ENCODE data around the gene TMC2. TPM values are rescaled to one million over a fixed set of nuclear protein-coding genes. Genes with fewer than 3 reads are reported as not detected.

TMC2 gene
- polyA plus RNA-seq, 1 experiment = not detected

DNA sequence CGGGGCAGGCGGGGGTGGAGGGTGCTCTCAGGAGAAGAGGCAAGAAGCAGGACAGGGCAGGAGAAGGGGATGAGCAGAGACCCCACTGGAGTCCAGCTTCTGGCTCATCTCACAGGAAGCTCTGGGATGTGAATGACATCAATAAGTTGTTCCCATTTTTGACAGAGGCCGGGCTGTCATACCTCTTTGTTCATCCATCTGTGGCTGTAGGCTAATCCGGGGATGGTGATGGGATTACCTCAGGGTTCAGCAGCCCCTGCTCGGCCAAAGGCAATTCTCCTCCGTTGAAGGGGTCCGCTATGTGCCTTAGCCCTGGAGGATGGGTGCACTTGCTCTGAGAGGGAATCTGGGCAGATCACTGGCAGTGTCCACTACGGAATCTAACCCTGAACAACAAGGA lies 3.3 kb upstream of the TMC2 start:
- no peak for DNase-seq (ENCODE audit: low read depth, low spot score)
- H3K27ac ChIP-seq (ENCODE audit: low read depth, low read length) = no peak overlapping the region
- ChIA-PET CTCF (interaction anchor here (0.6 kb wide), 1 partner anchor 11 kb away, joined by 3 read pairs; no protein-coding TSS in a partner anchor), POLR2A (no interaction called here)
- TF ChIP-seq, protein P1, sequence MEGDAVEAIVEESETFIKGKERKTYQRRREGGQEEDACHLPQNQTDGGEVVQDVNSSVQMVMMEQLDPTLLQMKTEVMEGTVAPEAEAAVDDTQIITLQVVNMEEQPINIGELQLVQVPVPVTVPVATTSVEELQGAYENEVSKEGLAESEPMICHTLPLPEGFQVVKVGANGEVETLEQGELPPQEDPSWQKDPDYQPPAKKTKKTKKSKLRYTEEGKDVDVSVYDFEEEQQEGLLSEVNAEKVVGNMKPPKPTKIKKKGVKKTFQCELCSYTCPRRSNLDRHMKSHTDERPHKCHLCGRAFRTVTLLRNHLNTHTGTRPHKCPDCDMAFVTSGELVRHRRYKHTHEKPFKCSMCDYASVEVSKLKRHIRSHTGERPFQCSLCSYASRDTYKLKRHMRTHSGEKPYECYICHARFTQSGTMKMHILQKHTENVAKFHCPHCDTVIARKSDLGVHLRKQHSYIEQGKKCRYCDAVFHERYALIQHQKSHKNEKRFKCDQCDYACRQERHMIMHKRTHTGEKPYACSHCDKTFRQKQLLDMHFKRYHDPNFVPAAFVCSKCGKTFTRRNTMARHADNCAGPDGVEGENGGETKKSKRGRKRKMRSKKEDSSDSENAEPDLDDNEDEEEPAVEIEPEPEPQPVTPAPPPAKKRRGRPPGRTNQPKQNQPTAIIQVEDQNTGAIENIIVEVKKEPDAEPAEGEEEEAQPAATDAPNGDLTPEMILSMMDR (IDR thresholded peaks at IDR 0.05; ENCODE audit: low read depth, low read length) = no peak
- H3K4me3 ChIP-seq (ENCODE audit: low read depth, low read length) = no peak overlapping the region
- no peaks in the 10 kb centered on the region for H3K9me3 ChIP-seq (ENCODE audit: control insufficient read depth, insufficient read depth, low read length)
- H3K27me3 ChIP-seq (ENCODE audit: control insufficient read depth, insufficient read depth, low read length) = peaks cover 46% of the 10 kb centered on the region

GRCh38 chr20:2535711-2536559 lies 438 bp upstream of the TMC2 start:
- no peaks in the 10 kb centered on the region for H3K9me3 ChIP-seq (ENCODE audit: control insufficient read depth, insufficient read depth, low read length)

GRCh38 chr20:2537101-2537500 lies 728 bp downstream of the TMC2 start:
- H3K27me3 ChIP-seq (ENCODE audit: control insufficient read depth, insufficient read depth, low read length) = peaks cover 60% of the 10 kb centered on the region
- DNase-seq (ENCODE audit: low read depth, low spot score) = no peak
- no peaks in the 10 kb centered on the region for H3K9me3 ChIP-seq (ENCODE audit: control insufficient read depth, insufficient read depth, low read length)
- H3K4me3 ChIP-seq (ENCODE audit: low read depth, low read length) = no peak overlapping the region
- H3K27ac ChIP-seq (ENCODE audit: low read depth, low read length) = no peak overlapping the region
- POLR2A ChIA-PET = no interaction called here
- TF ChIP-seq, protein P1 (IDR thresholded peaks at IDR 0.05; ENCODE audit: low read depth, low read length) = no peak
- CTCF ChIA-PET = no interaction called here

More at GRCh38 chr20:2535711-2536559, 438 bp upstream of the TMC2 start:
- TF ChIP-seq, protein P1 (IDR thresholded peaks at IDR 0.05; ENCODE audit: low read depth, low read length) = no peak
- no peak overlapping the region for H3K27ac ChIP-seq (ENCODE audit: low read depth, low read length)
- DNase-seq (ENCODE audit: low read depth, low spot score) = no peak
- ChIA-PET POLR2A (no interaction called here), CTCF (interaction anchor here (0.7 to 1.4 kb wide), 2 partner anchors 15 to 37 kb away, joined by 3 to 4 read pairs; no protein-coding TSS in a partner anchor)
- H3K4me3 ChIP-seq (ENCODE audit: low read depth, low read length) = no peak overlapping the region
- peaks cover 56% of the 10 kb centered on the region for H3K27me3 ChIP-seq (ENCODE audit: control insufficient read depth, insufficient read depth, low read length)

DNA sequence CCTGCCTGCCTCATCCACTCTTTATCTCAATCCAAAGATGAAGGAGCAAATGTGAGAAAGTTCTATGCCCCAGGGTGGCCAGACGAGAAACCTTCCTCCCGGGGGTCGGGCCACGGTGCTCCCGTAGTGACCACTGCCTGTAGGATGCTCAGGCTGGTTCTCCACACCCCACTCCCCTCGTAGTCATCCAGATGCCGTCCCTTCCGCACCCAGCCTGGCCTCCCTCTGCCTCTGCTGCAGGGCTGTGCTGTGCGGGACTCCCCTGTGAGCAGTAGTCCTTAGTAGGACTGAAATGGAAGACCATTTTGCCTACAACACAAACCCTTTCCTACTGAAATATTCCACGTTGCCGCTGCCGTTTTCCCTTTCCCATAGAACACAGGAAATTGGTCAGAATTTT lies 2.0 kb downstream of the TMC2 start:
- no peaks in the 10 kb centered on the region for H3K9me3 ChIP-seq (ENCODE audit: control insufficient read depth, insufficient read depth, low read length)
- H3K27me3 ChIP-seq (ENCODE audit: control insufficient read depth, insufficient read depth, low read length) = peaks cover 58% of the 10 kb centered on the region
- CTCF ChIA-PET = interaction anchor here (1.6 kb wide), 1 partner anchor 17 kb away, joined by 9 read pairs; no protein-coding TSS in a partner anchor
- POLR2A ChIA-PET = interaction anchor here (0.9 kb wide), 1 partner anchor 12 kb away, joined by 3 read pairs; no protein-coding TSS in a partner anchor
- no peak for DNase-seq (ENCODE audit: low read depth, low spot score)
- H3K4me3 ChIP-seq (ENCODE audit: low read depth, low read length) = no peak overlapping the region
- H3K27ac ChIP-seq (ENCODE audit: low read depth, low read length) = no peak overlapping the region
- TF ChIP-seq, protein P1 (IDR thresholded peaks at IDR 0.05; ENCODE audit: low read depth, low read length) = no peak
